IPS-15b (cell line): ENCODE results near the gene AFAP1L1.

Source experiments
- H3K27me3 ChIP-seq: one replicate; pipeline ENCODE4 v1.6.1; 2013; ENCODE audit warnings: low read length; ENCODE audit not compliant: control insufficient read depth, insufficient read depth
- H3K36me3 ChIP-seq: one replicate; pipeline ENCODE4 v1.6.1; 2013; ENCODE audit warnings: low read length; ENCODE audit not compliant: control insufficient read depth, insufficient read depth
- H3K4me1 ChIP-seq: one replicate; pipeline ENCODE4 v1.6.1; 2013; ENCODE audit warnings: mild to moderate bottlenecking, low read length; ENCODE audit not compliant: control insufficient read depth, insufficient read depth
- H3K4me3 ChIP-seq: one replicate; pipeline ENCODE4 v1.5.1; 2013; ENCODE audit warnings: low read depth, low read length
- H3K9ac ChIP-seq: one replicate; pipeline ENCODE4 v1.6.1; 2013; ENCODE audit warnings: low read depth, mild to moderate bottlenecking, low read length
- H3K9me3 ChIP-seq: one replicate; pipeline ENCODE4 v1.6.1; 2013; ENCODE audit warnings: mild to moderate bottlenecking, low read length; ENCODE audit not compliant: control insufficient read depth, insufficient read depth

AFAP1L1 gene

GRCh38 chr5:149358868-149359495, 87.3 kb downstream of the AFAP1L1 start:
- Histone ChIP-seq H3K27me3 (peaks cover 4% of the 10 kb centered on the region), H3K9ac (no peak overlapping the region), H3K9me3 (no peaks in the 10 kb centered on the region), H3K4me1 (peaks cover 6% of the 10 kb centered on the region), H3K4me3 (peak overlapping the region; percentile 88), H3K36me3 (no peaks in the 10 kb centered on the region)

- Histone ChIP-seq H3K4me1 (peaks cover 6% of the 10 kb centered on the region), H3K9ac (no peak overlapping the region), H3K36me3 (no peaks in the 10 kb centered on the region), H3K27me3 (peaks cover 4% of the 10 kb centered on the region), H3K9me3 (no peaks in the 10 kb centered on the region), H3K4me3 (no peak overlapping the region)
Observed at GRCh38 chr5:149360272-149360671, 88.6 kb downstream of the AFAP1L1 start.

GRCh38 chr5:149362541-149362940, 90.9 kb downstream of the AFAP1L1 start:
- H3K27me3 ChIP-seq, result peaks cover 4% of the 10 kb centered on the region
- no peaks in the 10 kb centered on the region for H3K36me3 ChIP-seq
- no peak overlapping the region for H3K9ac ChIP-seq
- peaks cover 2% of the 10 kb centered on the region for H3K4me1 ChIP-seq
- no peaks in the 10 kb centered on the region for H3K9me3 ChIP-seq
- no peak overlapping the region for H3K4me3 ChIP-seq

GRCh38 chr5:149363358-149363757, 91.7 kb downstream of the AFAP1L1 start:
- H3K9ac ChIP-seq, result no peak overlapping the region

DNA sequence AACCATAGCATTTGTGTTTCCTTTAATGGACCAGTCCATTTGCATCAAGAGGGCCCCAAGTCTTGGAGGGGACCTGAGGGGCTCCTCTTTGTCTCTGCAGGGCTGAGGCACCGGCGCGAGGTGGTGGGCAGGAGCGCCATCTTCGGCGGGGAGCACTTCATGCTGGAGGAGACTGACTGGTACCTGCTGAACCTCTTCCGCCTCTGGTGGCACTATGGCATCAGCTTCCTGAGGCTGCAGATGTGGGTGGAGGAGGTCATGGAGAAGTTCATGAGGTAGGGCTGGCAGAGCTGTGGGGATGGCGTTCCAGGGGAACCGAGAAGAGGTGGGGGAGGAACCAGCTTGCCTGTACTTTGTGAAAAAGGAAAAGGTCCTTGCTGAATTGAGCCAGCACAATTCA, 92.3 kb downstream of the AFAP1L1 start:
- Histone ChIP-seq H3K9me3 (no peaks in the 10 kb centered on the region), H3K9ac (no peak overlapping the region), H3K27me3 (no peaks in the 10 kb centered on the region), H3K4me3 (no peak overlapping the region), H3K4me1 (peaks cover 2% of the 10 kb centered on the region), H3K36me3 (no peaks in the 10 kb centered on the region)

More at GRCh38 chr5:149363358-149363757, 91.7 kb downstream of the AFAP1L1 start:
- Histone ChIP-seq H3K27me3 (peaks cover 4% of the 10 kb centered on the region), H3K4me1 (peaks cover 5% of the 10 kb centered on the region), H3K4me3 (no peak overlapping the region), H3K9me3 (no peaks in the 10 kb centered on the region), H3K36me3 (no peaks in the 10 kb centered on the region)

DNA sequence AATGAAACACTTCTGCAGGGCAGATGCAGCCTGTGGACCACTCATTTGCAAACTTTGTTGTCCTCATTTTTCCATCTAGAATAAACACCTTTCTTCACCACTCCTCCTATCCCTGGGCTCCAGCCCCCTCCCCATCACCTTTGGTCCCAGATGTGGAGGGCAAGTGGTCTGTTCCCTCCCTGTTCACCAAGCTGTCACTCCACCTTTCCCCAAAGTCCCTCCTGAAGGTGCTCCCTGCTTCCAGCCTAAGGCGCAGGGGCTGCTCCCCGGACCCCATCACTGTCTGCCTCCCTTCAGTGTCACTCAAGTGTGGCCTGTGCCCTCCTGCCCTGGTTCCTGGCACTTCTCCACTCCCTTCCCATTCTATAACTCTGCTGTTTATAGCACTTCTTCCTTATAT, 93.1 kb downstream of the AFAP1L1 start:
- no peaks in the 10 kb centered on the region for H3K36me3 ChIP-seq
- no peak overlapping the region for H3K9ac ChIP-seq
- H3K4me3 ChIP-seq, result no peak overlapping the region
- H3K27me3 ChIP-seq, result no peaks in the 10 kb centered on the region
- peaks cover 2% of the 10 kb centered on the region for H3K4me1 ChIP-seq
- H3K9me3 ChIP-seq, result no peaks in the 10 kb centered on the region

DNA sequence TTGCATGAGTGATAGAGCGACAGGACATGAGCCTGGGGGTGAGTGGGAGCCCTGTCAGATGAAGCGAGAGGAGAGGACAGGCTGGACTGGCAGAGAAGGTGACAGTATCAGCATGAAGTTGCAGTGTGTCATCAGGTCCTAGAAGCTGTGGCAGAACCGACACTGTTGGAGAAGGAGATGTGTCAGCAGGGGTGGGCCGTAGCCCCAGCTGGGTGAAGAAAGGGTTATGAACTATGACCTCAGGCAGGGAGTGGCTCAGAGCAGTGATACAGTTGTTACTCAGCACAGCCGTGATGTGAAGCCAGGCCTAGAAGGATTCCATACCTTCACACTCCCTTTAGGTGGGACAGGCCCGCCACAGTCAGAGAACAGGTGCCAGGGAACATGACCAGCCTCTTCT, 93.8 kb downstream of the AFAP1L1 start:
- Histone ChIP-seq H3K36me3 (no peaks in the 10 kb centered on the region), H3K9me3 (no peaks in the 10 kb centered on the region), H3K27me3 (no peaks in the 10 kb centered on the region), H3K4me1 (peaks cover 2% of the 10 kb centered on the region), H3K9ac (no peak overlapping the region), H3K4me3 (no peak overlapping the region)

- Histone ChIP-seq H3K4me1 (peaks cover 2% of the 10 kb centered on the region), H3K27me3 (no peaks in the 10 kb centered on the region), H3K4me3 (no peak overlapping the region), H3K9me3 (no peaks in the 10 kb centered on the region), H3K9ac (no peak overlapping the region), H3K36me3 (no peaks in the 10 kb centered on the region)
Observed at GRCh38 chr5:149366169-149366729, 94.6 kb downstream of the AFAP1L1 start.

DNA sequence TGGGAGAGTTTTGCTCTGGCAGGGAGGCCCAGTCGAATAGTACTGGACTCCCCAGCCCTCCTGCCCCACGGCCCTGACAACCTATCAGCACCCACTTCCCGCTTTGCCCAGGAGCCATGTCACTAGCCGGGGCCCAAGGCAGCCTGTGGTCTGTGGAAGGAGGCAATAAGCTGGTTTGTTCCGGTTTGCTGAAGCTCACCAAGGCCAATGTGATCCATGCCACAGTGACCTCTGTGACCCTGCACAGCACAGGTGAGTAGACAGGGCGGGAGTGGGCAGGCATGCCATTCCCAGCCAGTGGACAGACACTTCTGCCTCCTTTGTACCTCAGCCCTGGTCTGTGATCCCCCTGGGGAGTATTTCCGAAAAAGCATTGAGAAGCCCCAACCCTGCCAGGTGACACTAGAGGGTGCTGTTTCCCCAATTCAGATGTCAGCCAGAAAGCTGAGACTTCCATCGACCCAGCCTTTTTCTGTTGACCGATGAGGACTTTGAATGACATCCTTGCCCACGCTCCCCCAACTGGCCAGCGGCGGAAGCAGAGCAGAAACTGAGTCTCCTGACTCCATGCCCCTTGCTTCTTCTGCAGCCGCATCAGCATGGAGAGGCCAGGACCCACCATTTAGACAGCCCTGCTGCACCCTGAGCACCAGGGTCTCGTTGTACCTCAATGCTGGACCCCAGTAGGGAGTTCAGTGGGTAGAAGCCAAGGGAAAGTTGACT, 95.8 kb downstream of the AFAP1L1 start:
- H3K4me1 ChIP-seq, result peaks cover 2% of the 10 kb centered on the region
- H3K27me3 ChIP-seq, result no peaks in the 10 kb centered on the region
- H3K9ac ChIP-seq, result no peak overlapping the region
- H3K9me3 ChIP-seq, result no peaks in the 10 kb centered on the region
- H3K4me3 ChIP-seq, result no peak overlapping the region
- no peaks in the 10 kb centered on the region for H3K36me3 ChIP-seq

- H3K36me3 ChIP-seq, result no peaks in the 10 kb centered on the region
- no peaks in the 10 kb centered on the region for H3K27me3 ChIP-seq
- H3K4me3 ChIP-seq, result no peak overlapping the region
- H3K9ac ChIP-seq, result no peak overlapping the region
- peaks cover 2% of the 10 kb centered on the region for H3K4me1 ChIP-seq
- H3K9me3 ChIP-seq, result no peaks in the 10 kb centered on the region
Observed at GRCh38 chr5:149367972-149368645, 96.5 kb downstream of the AFAP1L1 start.

DNA sequence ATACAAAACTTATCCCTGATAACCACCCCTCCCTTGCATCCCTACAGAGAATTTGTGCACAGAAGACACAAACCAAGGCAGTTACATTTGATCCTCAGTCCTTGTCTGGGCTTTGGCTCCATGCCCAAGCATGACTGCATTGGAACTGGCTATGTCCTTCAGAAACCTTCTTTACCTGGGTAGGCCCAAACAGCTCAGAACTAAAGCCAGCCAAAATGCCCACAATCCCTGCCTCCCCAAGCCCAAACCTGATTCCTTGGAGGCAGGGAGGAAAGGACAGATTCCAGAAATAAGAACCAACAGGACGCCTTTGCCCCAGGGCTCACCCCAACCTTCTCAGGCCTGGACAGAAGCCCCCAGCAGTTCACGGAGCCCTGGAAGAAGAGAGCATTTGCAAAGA, 99.2 kb downstream of the AFAP1L1 start:
- no peaks in the 10 kb centered on the region for H3K9me3 ChIP-seq
- H3K36me3 ChIP-seq, result no peaks in the 10 kb centered on the region
- no peaks in the 10 kb centered on the region for H3K27me3 ChIP-seq
- no peak overlapping the region for H3K4me3 ChIP-seq
- no peak overlapping the region for H3K9ac ChIP-seq
- peaks cover 2% of the 10 kb centered on the region for H3K4me1 ChIP-seq
